Choroid plexus epithelial cell (primary cell): ENCODE data around the gene TYROBP.

Experiments used
- DNase-seq: peaks from one replicate; pipeline ENCODE4 v3.0.0-alpha.2; 2010; ENCODE audit warnings: low read depth
- H3K4me3 ChIP-seq: 2 replicates; pipeline ENCODE4 v1.5.1; 2011; ENCODE audit warnings: low read depth, mild to moderate bottlenecking, control low read depth, low read length, moderate library complexity
- CTCF ChIP-seq: conservative IDR thresholded peaks from 2 replicates; pipeline ENCODE4 v1.5.1; 2011; ENCODE audit warnings: low read depth, mild to moderate bottlenecking, control low read depth, inconsistent platforms, low read length, moderate library complexity

Gene TYROBP

GRCh38 chr19:35861640-35862160 lies 46.4 kb downstream of the TYROBP start:
- TF ChIP-seq CTCF = no peak
- H3K4me3 ChIP-seq = no peak overlapping the region
- no peak for DNase-seq

GRCh38 chr19:35860818-35861639 lies 47.1 kb downstream of the TYROBP start:
- no peak overlapping the region for H3K4me3 ChIP-seq
- no peak for TF ChIP-seq CTCF

GRCh38 chr19:35860436-35860817 lies 47.7 kb downstream of the TYROBP start:
- H3K4me3 ChIP-seq = no peak overlapping the region
- no peak for TF ChIP-seq CTCF
- no peak for DNase-seq

More at GRCh38 chr19:35860818-35861639, 47.1 kb downstream of the TYROBP start:
- DNase-seq = no peak

- TF ChIP-seq CTCF = no peak
- H3K4me3 ChIP-seq = no peak overlapping the region
- no peak for DNase-seq
Measured at GRCh38 chr19:35859414-35859813, 48.7 kb downstream of the TYROBP start.

GRCh38 chr19:35858311-35858710 lies 49.8 kb downstream of the TYROBP start:
- no peak for TF ChIP-seq CTCF
- H3K4me3 ChIP-seq = no peak overlapping the region
- DNase-seq = no peak

- no peak for TF ChIP-seq CTCF
- peak within 1 kb of the TSS; percentile 51 for H3K4me3 ChIP-seq
- DNase-seq = no peak
Measured at GRCh38 chr19:35856546-35857149, 51.4 kb downstream of the TYROBP start, which contains the start of gene KIRREL2. Gene KIRREL2 (plus strand): TSS chr19:35856911. CDS start chr19:35857120, 209 bp downstream.
